Ectodermal cell (in vitro differentiated cells): Measurements from ENCODE around the gene CAST.

Experiments used
- H3K27ac ChIP-seq: 2 replicates; pipeline ENCODE4 v1.7.0; 2013; ENCODE audit warnings: mild to moderate bottlenecking, low read depth, low read length; ENCODE audit not compliant: insufficient read depth, poor library complexity, severe bottlenecking
- H3K27me3 ChIP-seq: 2 replicates; pipeline ENCODE4 v1.7.0; 2013; ENCODE audit warnings: mild to moderate bottlenecking, low read length; ENCODE audit not compliant: insufficient read depth, control insufficient read depth, poor library complexity, severe bottlenecking
- H3K36me3 ChIP-seq: one replicate; pipeline ENCODE4 v1.7.0; 2013; ENCODE audit warnings: low read length; ENCODE audit not compliant: control insufficient read depth, insufficient read depth
- H3K4me1 ChIP-seq: one replicate; pipeline ENCODE4 v1.7.0; 2013; ENCODE audit warnings: low read length; ENCODE audit not compliant: control insufficient read depth, insufficient read depth
- H3K4me3 ChIP-seq: 2 replicates; pipeline ENCODE4 v1.7.0; 2013; ENCODE audit warnings: low read depth, low read length, control low read depth; ENCODE audit not compliant: insufficient read depth
- H3K9me3 ChIP-seq: 2 replicates; pipeline ENCODE4 v1.7.0; 2013; ENCODE audit warnings: mild to moderate bottlenecking, low read length, moderate library complexity; ENCODE audit not compliant: control insufficient read depth
- WGBS, 2 experiments: methylation state at CpG; one replicate each; pipeline ENCODE4 v1.1.7; 2013; ENCODE audit warnings: missing lambda C conversion rate in 2 of 2; 5-methylcytosine and 5-hydroxymethylcytosine counted together

The CAST gene

DNA sequence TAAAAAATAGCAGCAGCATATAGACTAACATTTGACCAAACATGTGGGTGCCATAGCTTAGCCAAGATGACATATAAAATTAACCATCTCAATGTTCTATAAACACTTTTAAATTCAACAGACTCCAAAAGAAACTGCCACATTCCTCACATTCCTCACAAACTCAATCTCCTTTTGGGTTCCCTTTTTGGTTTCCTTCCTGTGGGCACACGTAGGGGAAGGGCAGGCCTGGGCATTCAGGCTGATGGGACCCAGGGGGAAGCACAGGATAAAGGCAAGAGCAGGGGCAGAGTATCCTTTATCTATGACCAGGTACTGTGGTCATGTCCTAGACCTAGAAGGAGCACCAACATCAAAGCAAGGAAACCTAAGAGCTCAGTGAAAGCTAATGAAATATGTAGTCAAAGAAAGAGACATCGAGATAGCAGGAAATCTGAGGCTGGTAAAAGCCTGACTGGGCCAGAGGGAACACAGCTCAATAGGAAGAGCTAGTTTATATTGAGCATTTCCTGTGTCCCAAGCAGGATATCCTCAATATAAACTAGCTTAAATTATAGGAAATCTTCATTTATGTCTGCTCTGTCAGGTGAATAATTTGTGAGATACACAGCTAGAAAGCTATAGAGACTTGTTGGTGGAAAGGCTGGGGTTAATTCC is 159.2 kb downstream of the CAST start:
- 55 to 63% methylated on average over 2 of the region's 2 CpGs for WGBS, 2 experiments
- Histone ChIP-seq H3K36me3 (no peaks in the 10 kb centered on the region), H3K27me3 (no peaks in the 10 kb centered on the region), H3K4me1 (no peaks in the 10 kb centered on the region), H3K27ac (no peak overlapping the region), H3K4me3 (no peak overlapping the region), H3K9me3 (no peaks in the 10 kb centered on the region)

DNA sequence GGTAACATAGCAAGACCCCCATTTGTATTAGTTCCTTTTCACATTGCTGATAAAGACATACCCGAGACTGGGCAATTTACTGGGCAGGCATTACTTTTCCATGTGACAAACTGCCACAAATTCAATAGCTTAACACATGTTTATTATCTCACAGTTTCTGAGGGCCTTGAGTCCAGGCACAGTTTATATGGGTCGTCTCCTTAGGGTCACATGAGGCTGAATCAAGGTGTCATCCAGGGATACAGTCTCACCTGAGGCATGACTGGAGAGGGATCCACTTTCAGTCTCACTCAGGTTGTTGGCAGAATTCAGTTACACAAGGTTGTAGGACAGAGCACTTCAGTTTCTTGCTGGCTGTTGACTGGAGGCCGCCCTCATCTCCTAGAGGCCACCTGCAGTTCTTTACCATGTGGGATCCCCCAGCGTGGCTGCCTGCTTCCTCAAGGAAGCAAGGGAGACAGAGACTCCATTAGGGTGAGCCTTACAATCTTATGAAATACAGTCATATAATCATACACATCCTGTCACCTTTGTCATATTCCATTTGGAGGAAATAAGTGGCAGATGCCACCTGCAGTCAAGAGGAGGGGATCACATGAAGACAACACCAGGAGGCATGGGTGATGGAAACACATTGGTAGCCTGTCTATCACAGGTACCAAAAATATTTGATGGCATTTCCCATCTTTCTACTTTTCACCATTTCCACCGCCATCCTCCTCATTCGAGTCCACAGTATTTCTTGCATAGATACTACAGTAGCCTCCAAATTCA is 160.7 kb downstream of the CAST start:
- Histone ChIP-seq H3K9me3 (no peaks in the 10 kb centered on the region), H3K4me3 (no peak overlapping the region), H3K36me3 (no peaks in the 10 kb centered on the region), H3K27me3 (no peaks in the 10 kb centered on the region), H3K27ac (no peak overlapping the region), H3K4me1 (no peaks in the 10 kb centered on the region)
- 91% methylated on average over 6 of the region's 6 CpGs for WGBS, 2 experiments

GRCh38 chr5:96823900-96824380 is 161.8 kb downstream of the CAST start:
- no peak overlapping the region for H3K4me3 ChIP-seq
- H3K9me3 ChIP-seq = no peaks in the 10 kb centered on the region
- WGBS, 2 experiments = 90 to 96% methylated on average over 2 of the region's 2 CpGs
- H3K4me1 ChIP-seq = no peaks in the 10 kb centered on the region
- H3K27me3 ChIP-seq = no peaks in the 10 kb centered on the region
- no peak overlapping the region for H3K27ac ChIP-seq
- H3K36me3 ChIP-seq = no peaks in the 10 kb centered on the region
